Measurements from ENCODE around the gene MEIS1. TPM values are rescaled to one million over a fixed set of nuclear protein-coding genes. Genes with fewer than 3 reads are reported as not detected.

The MEIS1 gene
- total RNA-seq, 1 donor from 2014 or later = 3.4 TPM

GRCh38 chr2:66587216-66587615, 152.3 kb downstream of the MEIS1 start:
- no peak overlapping the region for H2AFZ ChIP-seq (ENCODE audit: low read depth, low read length)
- no peaks in the 10 kb centered on the region for H3K4me1 ChIP-seq (ENCODE audit: insufficient read depth, low read length)
- no peak overlapping the region for H3K4me2 ChIP-seq (ENCODE audit: low read length)
- no peak overlapping the region for H3K27ac Mint-ChIP-seq (ENCODE audit: unreplicated experiment)
- no peak overlapping the region for H3K4me3 ChIP-seq (ENCODE audit: insufficient read depth, low read depth, low read length)
- peaks cover 4% of the 10 kb centered on the region for H3K27me3 Mint-ChIP-seq (ENCODE audit: low read depth, unreplicated experiment)
- H3K27me3 ChIP-seq (ENCODE audit: insufficient read depth, low read length) = peaks cover 17% of the 10 kb centered on the region
- FAIRE-seq (no peak), DNase-seq (ENCODE audit: low read depth) (no peak)
- H3K9ac ChIP-seq (ENCODE audit: low read length) = no peak overlapping the region
- no peaks in the 10 kb centered on the region for H3K4me1 Mint-ChIP-seq (ENCODE audit: low read depth, unreplicated experiment)
- no peaks in the 10 kb centered on the region for H3K79me2 ChIP-seq (ENCODE audit: insufficient read depth, low read length)
- no peak overlapping the region for H3K4me3 Mint-ChIP-seq (ENCODE audit: unreplicated experiment)
- H4K20me1 ChIP-seq (ENCODE audit: insufficient read depth, low read length) = no peaks in the 10 kb centered on the region
- H3K9me3 ChIP-seq (ENCODE audit: insufficient read depth, low read depth, low read length) = no peaks in the 10 kb centered on the region
- no peaks in the 10 kb centered on the region for H3K36me3 ChIP-seq (ENCODE audit: insufficient read depth, low read length)
- no peaks in the 10 kb centered on the region for H3K36me3 Mint-ChIP-seq (ENCODE audit: low read depth, unreplicated experiment)
- H3K27ac ChIP-seq (ENCODE audit: low read depth, low read length) = no peak overlapping the region
- TF ChIP-seq EZH2 (IDR thresholded peaks at IDR 0.05; ENCODE audit: insufficient read depth, low read length) = no peak
- TF ChIP-seq CTCF (IDR thresholded peaks at IDR 0.05; ENCODE audit: insufficient read depth, low read depth, low read length) = no peak
- H3K9me3 Mint-ChIP-seq (ENCODE audit: unreplicated experiment) = no peaks in the 10 kb centered on the region

GRCh38 chr2:66594001-66594400, 159.1 kb downstream of the MEIS1 start:
- Mint-ChIP-seq H3K27me3 (ENCODE audit: low read depth, unreplicated experiment) (no peaks in the 10 kb centered on the region), H3K4me3 (ENCODE audit: unreplicated experiment) (no peak overlapping the region), H3K9me3 (ENCODE audit: unreplicated experiment) (peaks cover 3% of the 10 kb centered on the region), H3K36me3 (ENCODE audit: low read depth, unreplicated experiment) (no peaks in the 10 kb centered on the region), H3K27ac (ENCODE audit: unreplicated experiment) (no peak overlapping the region), H3K4me1 (ENCODE audit: low read depth, unreplicated experiment) (no peaks in the 10 kb centered on the region)
- H3K4me3 ChIP-seq (ENCODE audit: insufficient read depth, low read depth, low read length) = no peak overlapping the region
- no peaks in the 10 kb centered on the region for H4K20me1 ChIP-seq (ENCODE audit: insufficient read depth, low read length)
- no peaks in the 10 kb centered on the region for H3K9me3 ChIP-seq (ENCODE audit: insufficient read depth, low read depth, low read length)
- H3K9ac ChIP-seq (ENCODE audit: low read length) = no peak overlapping the region
- H3K4me2 ChIP-seq (ENCODE audit: low read length) = no peak overlapping the region
- TF ChIP-seq EZH2 (IDR thresholded peaks at IDR 0.05; ENCODE audit: insufficient read depth, low read length) (no peak), CTCF (IDR thresholded peaks at IDR 0.05; ENCODE audit: insufficient read depth, low read depth, low read length) (no peak)
- no peaks in the 10 kb centered on the region for H3K79me2 ChIP-seq (ENCODE audit: insufficient read depth, low read length)
- H3K36me3 ChIP-seq (ENCODE audit: insufficient read depth, low read length) = no peaks in the 10 kb centered on the region
- DNase-seq (ENCODE audit: low read depth) = no peak
- no peaks in the 10 kb centered on the region for H3K4me1 ChIP-seq (ENCODE audit: insufficient read depth, low read length)
- H3K27ac ChIP-seq (ENCODE audit: low read depth, low read length) = no peak overlapping the region
- H3K27me3 ChIP-seq (ENCODE audit: insufficient read depth, low read length) = no peaks in the 10 kb centered on the region
- FAIRE-seq = no peak
- no peak overlapping the region for H2AFZ ChIP-seq (ENCODE audit: low read depth, low read length)

- H3K36me3 Mint-ChIP-seq (ENCODE audit: low read depth, unreplicated experiment) = no peaks in the 10 kb centered on the region
- Histone ChIP-seq H3K4me1 (ENCODE audit: insufficient read depth, low read length) (no peaks in the 10 kb centered on the region), H3K27me3 (ENCODE audit: insufficient read depth, low read length) (no peaks in the 10 kb centered on the region), H3K9ac (ENCODE audit: low read length) (no peak overlapping the region), H3K36me3 (ENCODE audit: insufficient read depth, low read length) (no peaks in the 10 kb centered on the region), H3K4me3 (ENCODE audit: insufficient read depth, low read depth, low read length) (no peak overlapping the region), H3K4me2 (ENCODE audit: low read length) (no peak overlapping the region), H2AFZ (ENCODE audit: low read depth, low read length) (no peak overlapping the region), H3K9me3 (ENCODE audit: insufficient read depth, low read depth, low read length) (no peaks in the 10 kb centered on the region), H3K27ac (ENCODE audit: low read depth, low read length) (no peak overlapping the region), H3K79me2 (ENCODE audit: insufficient read depth, low read length) (no peaks in the 10 kb centered on the region), H4K20me1 (ENCODE audit: insufficient read depth, low read length) (no peaks in the 10 kb centered on the region)
- no peak overlapping the region for H3K27ac Mint-ChIP-seq (ENCODE audit: unreplicated experiment)
- FAIRE-seq (no peak), DNase-seq (ENCODE audit: low read depth) (no peak)
- no peaks in the 10 kb centered on the region for H3K4me1 Mint-ChIP-seq (ENCODE audit: low read depth, unreplicated experiment)
- no peak for TF ChIP-seq EZH2 (IDR thresholded peaks at IDR 0.05; ENCODE audit: insufficient read depth, low read length)
- TF ChIP-seq CTCF (IDR thresholded peaks at IDR 0.05; ENCODE audit: insufficient read depth, low read depth, low read length) = no peak
- H3K27me3 Mint-ChIP-seq (ENCODE audit: low read depth, unreplicated experiment) = no peaks in the 10 kb centered on the region
- no peak overlapping the region for H3K4me3 Mint-ChIP-seq (ENCODE audit: unreplicated experiment)
- peaks cover 3% of the 10 kb centered on the region for H3K9me3 Mint-ChIP-seq (ENCODE audit: unreplicated experiment)
Measured at GRCh38 chr2:66595556-66595955, 160.6 kb downstream of the MEIS1 start.

Measured in astrocyte (in vitro differentiated cells and primary cell).